ENCODE results near the gene PHF1. TPM values are rescaled to one million over a fixed set of nuclear protein-coding genes. Genes with fewer than 3 reads are reported as not detected.

Gene PHF1
- total and polyA plus RNA-seq, 2 of the 13 experiments (the other 11 are each of a cell fraction or from before 2014, with no cell fraction given): 25.4 to 61.9 TPM

DNA sequence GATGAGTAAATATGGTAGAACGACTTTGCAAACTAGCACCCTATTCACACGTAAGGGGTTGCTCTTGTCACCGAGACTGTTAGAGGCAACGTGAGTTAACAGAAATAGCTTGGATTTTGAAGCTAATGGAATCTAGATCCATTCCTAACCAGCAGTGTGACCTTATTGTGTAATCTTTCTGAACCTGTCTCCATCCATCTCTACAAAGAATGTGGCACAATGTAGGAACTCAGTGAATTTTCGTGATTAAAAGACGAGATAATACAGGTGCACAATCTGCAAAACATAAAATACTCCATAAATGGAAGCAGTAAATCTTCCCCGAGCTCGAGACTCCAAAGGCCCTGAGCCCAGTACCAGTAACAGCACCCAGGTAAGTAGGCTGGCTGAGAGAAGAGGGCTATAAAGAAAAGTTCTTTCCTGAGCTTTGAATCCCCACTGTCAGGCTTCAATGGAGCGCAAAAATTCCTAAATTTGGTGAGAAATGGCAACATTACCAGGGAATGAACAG lies 20.0 kb upstream of the PHF1 start (continued):
- TF ChIP-seq, protein P1, sequence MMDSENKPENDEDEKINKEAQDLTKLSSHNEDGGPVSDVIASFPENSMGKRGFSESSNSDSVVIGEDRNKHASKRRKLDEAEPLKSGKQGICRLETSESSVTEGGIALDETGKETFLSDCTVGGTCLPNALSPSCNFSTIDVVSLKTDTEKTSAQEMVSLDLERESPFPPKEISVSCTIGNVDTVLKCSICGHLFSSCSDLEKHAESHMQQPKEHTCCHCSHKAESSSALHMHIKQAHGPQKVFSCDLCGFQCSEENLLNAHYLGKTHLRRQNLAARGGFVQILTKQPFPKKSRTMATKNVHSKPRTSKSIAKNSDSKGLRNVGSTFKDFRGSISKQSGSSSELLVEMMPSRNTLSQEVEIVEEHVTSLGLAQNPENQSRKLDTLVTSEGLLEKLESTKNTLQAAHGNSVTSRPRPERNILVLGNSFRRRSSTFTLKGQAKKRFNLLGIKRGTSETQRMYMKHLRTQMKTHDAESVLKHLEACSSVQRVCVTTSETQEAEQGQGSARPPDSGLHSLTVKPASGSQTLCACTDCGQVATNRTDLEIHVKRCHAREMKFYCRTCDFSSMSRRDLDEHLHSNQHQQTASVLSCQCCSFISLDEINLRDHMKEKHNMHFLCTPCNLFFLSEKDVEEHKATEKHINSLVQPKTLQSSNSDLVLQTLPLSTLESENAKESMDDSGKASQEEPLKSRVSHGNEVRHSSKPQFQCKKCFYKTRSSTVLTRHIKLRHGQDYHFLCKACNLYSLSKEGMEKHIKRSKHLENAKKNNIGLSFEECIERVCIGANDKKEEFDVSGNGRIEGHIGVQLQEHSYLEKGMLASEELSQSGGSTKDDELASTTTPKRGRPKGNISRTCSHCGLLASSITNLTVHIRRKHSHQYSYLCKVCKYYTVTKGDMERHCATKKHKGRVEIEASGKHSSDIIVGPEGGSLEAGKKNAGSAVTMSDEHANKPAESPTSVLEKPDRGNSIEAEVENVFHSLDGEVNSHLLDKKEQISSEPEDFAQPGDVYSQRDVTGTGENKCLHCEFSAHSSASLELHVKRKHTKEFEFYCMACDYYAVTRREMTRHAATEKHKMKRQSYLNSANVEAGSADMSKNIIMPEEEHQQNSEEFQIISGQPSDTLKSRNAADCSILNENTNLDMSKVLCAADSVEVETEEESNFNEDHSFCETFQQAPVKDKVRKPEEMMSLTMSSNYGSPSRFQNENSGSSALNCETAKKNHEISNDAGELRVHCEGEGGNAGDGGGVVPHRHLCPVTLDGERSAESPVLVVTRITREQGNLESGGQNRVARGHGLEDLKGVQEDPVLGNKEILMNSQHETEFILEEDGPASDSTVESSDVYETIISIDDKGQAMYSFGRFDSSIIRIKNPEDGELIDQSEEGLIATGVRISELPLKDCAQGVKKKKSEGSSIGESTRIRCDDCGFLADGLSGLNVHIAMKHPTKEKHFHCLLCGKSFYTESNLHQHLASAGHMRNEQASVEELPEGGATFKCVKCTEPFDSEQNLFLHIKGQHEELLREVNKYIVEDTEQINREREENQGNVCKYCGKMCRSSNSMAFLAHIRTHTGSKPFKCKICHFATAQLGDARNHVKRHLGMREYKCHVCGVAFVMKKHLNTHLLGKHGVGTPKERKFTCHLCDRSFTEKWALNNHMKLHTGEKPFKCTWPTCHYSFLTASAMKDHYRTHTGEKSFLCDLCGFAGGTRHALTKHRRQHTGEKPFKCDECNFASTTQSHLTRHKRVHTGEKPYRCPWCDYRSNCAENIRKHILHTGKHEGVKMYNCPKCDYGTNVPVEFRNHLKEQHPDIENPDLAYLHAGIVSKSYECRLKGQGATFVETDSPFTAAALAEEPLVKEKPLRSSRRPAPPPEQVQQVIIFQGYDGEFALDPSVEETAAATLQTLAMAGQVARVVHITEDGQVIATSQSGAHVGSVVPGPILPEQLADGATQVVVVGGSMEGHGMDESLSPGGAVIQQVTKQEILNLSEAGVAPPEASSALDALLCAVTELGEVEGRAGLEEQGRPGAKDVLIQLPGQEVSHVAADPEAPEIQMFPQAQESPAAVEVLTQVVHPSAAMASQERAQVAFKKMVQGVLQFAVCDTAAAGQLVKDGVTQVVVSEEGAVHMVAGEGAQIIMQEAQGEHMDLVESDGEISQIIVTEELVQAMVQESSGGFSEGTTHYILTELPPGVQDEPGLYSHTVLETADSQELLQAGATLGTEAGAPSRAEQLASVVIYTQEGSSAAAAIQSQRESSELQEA (CRISPR knock-in tag; IDR thresholded peaks at IDR 0.05; ENCODE audit: not compliant biosample characterization): no peak
- TF ChIP-seq SETDB1 (CRISPR knock-in tag; IDR thresholded peaks at IDR 0.05; ENCODE audit: borderline replicate concordance): 0 out of 2 replicates have a peak, but pooled peaks have one; percentile 23
- TF ChIP-seq TCF7 (IDR thresholded peaks at IDR 0.05; ENCODE audit: low read depth): no peak
- no peak for TF ChIP-seq RAD21 (CRISPR knock-in tag; IDR thresholded peaks at IDR 0.05)
- TF ChIP-seq ZNF253 (CRISPR knock-in tag; IDR thresholded peaks at IDR 0.05; ENCODE audit: borderline replicate concordance): peak; percentile 70; the same call in 1 of the 2 replicates
- TF ChIP-seq GATAD2A (CRISPR knock-in tag; IDR thresholded peaks at IDR 0.05): no peak
- TF ChIP-seq ZBTB42 (CRISPR knock-in tag; IDR thresholded peaks at IDR 0.05): 0 out of 2 replicates have a peak, but pooled peaks have one; percentile 14
- 0 out of 2 replicates have a peak, but pooled peaks have one; percentile 13 for TF ChIP-seq ZNF431 (CRISPR knock-in tag; IDR thresholded peaks at IDR 0.05; ENCODE audit: borderline replicate concordance, low read depth)
- TF ChIP-seq ZNF629 (CRISPR knock-in tag; conservative IDR thresholded peaks at IDR 0.05): 0 out of 2 replicates have a peak, but pooled peaks have one; percentile 22
- TF ChIP-seq HMG20A (CRISPR knock-in tag; IDR thresholded peaks at IDR 0.05; ENCODE audit: borderline replicate concordance): no peak
- no peak for TF ChIP-seq HDAC1 (CRISPR knock-in tag; IDR thresholded peaks at IDR 0.05)
- TF ChIP-seq, protein P2, sequence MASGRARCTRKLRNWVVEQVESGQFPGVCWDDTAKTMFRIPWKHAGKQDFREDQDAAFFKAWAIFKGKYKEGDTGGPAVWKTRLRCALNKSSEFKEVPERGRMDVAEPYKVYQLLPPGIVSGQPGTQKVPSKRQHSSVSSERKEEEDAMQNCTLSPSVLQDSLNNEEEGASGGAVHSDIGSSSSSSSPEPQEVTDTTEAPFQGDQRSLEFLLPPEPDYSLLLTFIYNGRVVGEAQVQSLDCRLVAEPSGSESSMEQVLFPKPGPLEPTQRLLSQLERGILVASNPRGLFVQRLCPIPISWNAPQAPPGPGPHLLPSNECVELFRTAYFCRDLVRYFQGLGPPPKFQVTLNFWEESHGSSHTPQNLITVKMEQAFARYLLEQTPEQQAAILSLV (CRISPR knock-in tag; IDR thresholded peaks at IDR 0.05; ENCODE audit: borderline replicate concordance): no peak
- TF ChIP-seq ZFYVE20 (CRISPR knock-in tag; IDR thresholded peaks at IDR 0.05; ENCODE audit: borderline replicate concordance, low read depth): no peak
- TF ChIP-seq, protein P3, sequence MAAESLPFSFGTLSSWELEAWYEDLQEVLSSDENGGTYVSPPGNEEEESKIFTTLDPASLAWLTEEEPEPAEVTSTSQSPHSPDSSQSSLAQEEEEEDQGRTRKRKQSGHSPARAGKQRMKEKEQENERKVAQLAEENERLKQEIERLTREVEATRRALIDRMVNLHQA (CRISPR knock-in tag; IDR thresholded peaks at IDR 0.05): 0 out of 2 replicates have a peak, but pooled peaks have one; percentile 46
- 0 out of 2 replicates have a peak, but pooled peaks have one; percentile 28 for TF ChIP-seq NCOA1 (CRISPR knock-in tag; IDR thresholded peaks at IDR 0.05)
- TF ChIP-seq NCOA2 (CRISPR knock-in tag; IDR thresholded peaks at IDR 0.05): no peak
- peak; percentile 83 for TF ChIP-seq CEBPB (IDR thresholded peaks at IDR 0.05; ENCODE audit: borderline replicate concordance, low read depth, low read length)
- TF ChIP-seq ZNF75D (CRISPR knock-in tag; IDR thresholded peaks at IDR 0.05; ENCODE audit: borderline replicate concordance): peak; percentile 66; the same call in 1 of the 2 replicates
- TF ChIP-seq, protein P4, sequence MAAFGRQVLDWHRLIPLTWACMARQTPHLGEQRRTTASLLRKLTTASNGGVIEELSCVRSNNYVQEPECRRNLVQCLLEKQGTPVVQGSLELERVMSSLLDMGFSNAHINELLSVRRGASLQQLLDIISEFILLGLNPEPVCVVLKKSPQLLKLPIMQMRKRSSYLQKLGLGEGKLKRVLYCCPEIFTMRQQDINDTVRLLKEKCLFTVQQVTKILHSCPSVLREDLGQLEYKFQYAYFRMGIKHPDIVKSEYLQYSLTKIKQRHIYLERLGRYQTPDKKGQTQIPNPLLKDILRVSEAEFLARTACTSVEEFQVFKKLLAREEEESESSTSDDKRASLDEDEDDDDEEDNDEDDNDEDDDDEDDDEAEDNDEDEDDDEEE (CRISPR knock-in tag; IDR thresholded peaks at IDR 0.05): 0 out of 2 replicates have a peak, but pooled peaks have one; percentile 7
- TF ChIP-seq ZSCAN22 (CRISPR knock-in tag; IDR thresholded peaks at IDR 0.05): 0 out of 2 replicates have a peak, but pooled peaks have one; percentile 32
